ENCODE data around the gene AGPAT3. TPM values are rescaled to one million over a fixed set of nuclear protein-coding genes. Genes with fewer than 3 reads are reported as not detected.

AGPAT3 gene
- total and polyA plus RNA-seq, 2 donors (not counting 3 experiments of a cell fraction or from before 2014, with no cell fraction given) = 39.9 to 76.7 TPM

GRCh38 chr21:43985690-43986251 lies 120.7 kb downstream of the AGPAT3 start:
- FAIRE-seq (no peak), DNase-seq (ENCODE audit: low read depth, low spot score) (no peak)
- no peaks in the 10 kb centered on the region for H3K9me1 ChIP-seq (replicated peaks; ENCODE audit: control insufficient read depth, extremely low read depth, insufficient read depth, low read length)
- H4K20me1 ChIP-seq (replicated peaks; ENCODE audit: control insufficient read depth, extremely low read depth, insufficient read depth, low read length) = no peaks in the 10 kb centered on the region
- H2AFZ ChIP-seq (ENCODE audit: low read depth, low read length) = no peak overlapping the region
- TF ChIP-seq CTCF (IDR thresholded peaks at IDR 0.05; ENCODE audit: extremely low read depth in 1 of 2, insufficient read depth in 1 of 2, low read depth in 1 of 2, low read length in 2 of 2) (no peak), POLR2AphosphoS5 (IDR thresholded peaks at IDR 0.05; ENCODE audit: insufficient read depth, low read depth, low read length) (no peak), MYC (IDR thresholded peaks at IDR 0.05; ENCODE audit: low read depth, low read length) (no peak), MAX (IDR thresholded peaks at IDR 0.05; ENCODE audit: insufficient read depth, insufficient read length) (no peak), FOS (IDR thresholded peaks at IDR 0.05; ENCODE audit: borderline replicate concordance, insufficient read depth, low read length) (no peak), JUN (IDR thresholded peaks at IDR 0.05; ENCODE audit: borderline replicate concordance, insufficient read depth, insufficient read length, low read depth) (no peak), EZH2 (IDR thresholded peaks at IDR 0.05; ENCODE audit: borderline replicate concordance, low read depth, low read length, severe bottlenecking) (no peak), POLR2A (IDR thresholded peaks at IDR 0.05; ENCODE audit: low read depth, low read length) (no peak), GATA2 (IDR thresholded peaks at IDR 0.05; ENCODE audit: insufficient read depth, insufficient read length, low read depth, low read length) (no peak)
- no peak overlapping the region for H3K4me3 ChIP-seq (replicated peaks in 1 of 3; ENCODE audit: insufficient read depth in 1 of 3, low read depth in 1 of 3, low read length in 3 of 3)
- no peak overlapping the region for H3K4me2 ChIP-seq (ENCODE audit: insufficient read depth, low read length)
- CTCF ChIA-PET = interaction anchor here (0.6 kb wide), 1 partner anchor 123 kb away, joined by 3 read pairs; no protein-coding TSS in a partner anchor
- H3K9me3 ChIP-seq (replicated peaks; ENCODE audit: control insufficient read depth, insufficient read depth, low read length) = no peaks in the 10 kb centered on the region
- H3K27me3 ChIP-seq (ENCODE audit: control insufficient read depth in 2 of 2, insufficient read depth in 2 of 2, low read length in 2 of 2) = peaks cover 3 to 4% of the 10 kb centered on the region in 2 experiments
- BruUV-seq (replicated peaks) = no TSS peak
- no peaks in the 10 kb centered on the region for H3K4me1 ChIP-seq (ENCODE audit: control insufficient read depth, extremely low read depth, insufficient read depth, low read length)
- intact Hi-C loops (cut with micrococcal nuclease) (no loop called here), dilution Hi-C loops (cut with MboI; ENCODE audit: extremely low pct_ligation_motif_present, low sequenced_read_pairs) (no loop called here)
- no peak overlapping the region for H3K9ac ChIP-seq (replicated peaks; ENCODE audit: extremely low read depth, insufficient read depth, low read length)
- no peak overlapping the region for H3K27ac ChIP-seq (ENCODE audit: insufficient read depth, low read depth, low read length)
- POLR2A ChIA-PET = no interaction called here
- no peaks in the 10 kb centered on the region for H3K79me2 ChIP-seq (ENCODE audit: control insufficient read depth, insufficient read depth, low read length)
- H3K36me3 ChIP-seq (ENCODE audit: control insufficient read depth in 2 of 2, extremely low read depth in 1 of 2, insufficient read depth in 2 of 2, low read length in 2 of 2) = peaks cover 0 to 6% of the 10 kb centered on the region in 2 experiments
